ENCODE results near the gene INSR.
"Not testable (repeated sequence)": the region's sequence is repeated elsewhere in the genome, so short reads cannot be mapped to it uniquely, and the experiment has no call there.

Gene INSR

DNA sequence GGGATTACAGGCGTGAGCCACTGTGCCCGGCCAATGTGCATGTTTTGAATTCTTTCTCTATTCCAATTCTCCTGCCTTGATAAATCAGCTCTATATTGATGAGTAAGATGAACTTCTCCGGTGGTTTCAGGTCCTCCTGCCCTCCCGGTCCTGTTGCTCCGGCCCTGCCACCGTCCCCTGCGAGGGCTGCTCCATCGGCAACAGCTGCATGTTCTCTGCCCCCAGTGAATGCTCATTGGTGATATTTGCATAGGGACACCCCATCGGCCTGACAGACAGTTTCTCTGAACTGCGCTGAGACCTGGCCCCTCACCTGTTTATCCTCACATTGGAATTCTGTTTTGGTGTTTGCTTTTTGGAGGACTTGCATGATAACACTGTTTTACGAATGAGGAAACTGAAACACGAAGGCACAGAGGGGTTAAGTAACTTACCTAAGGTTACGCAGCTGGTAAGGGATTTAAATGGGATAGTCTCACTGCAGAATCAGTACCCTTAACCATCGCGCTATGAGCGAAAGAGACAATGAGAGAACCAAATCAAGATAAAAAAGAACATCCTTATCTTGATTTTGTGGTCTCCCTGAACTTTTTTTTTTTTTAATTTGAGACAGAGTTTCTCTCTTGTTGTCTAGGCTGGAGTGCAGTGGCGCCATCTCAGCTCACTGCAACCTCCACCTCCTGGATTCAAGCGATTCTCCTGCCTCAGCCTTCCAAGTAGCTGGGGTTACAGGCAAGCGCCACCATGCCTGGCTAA lies 192.5 kb downstream of the INSR start:
- no peak for DNase-seq (ENCODE audit: low read depth in 1 of 2, low spot score in 1 of 2)

GRCh38 chr19:7099597-7099921 lies 194.7 kb downstream of the INSR start:
- DNase-seq (ENCODE audit: low read depth in 1 of 2, low spot score in 1 of 2), result peak in 1 of 2 donors; percentile 30

- DNase-seq (ENCODE audit: low read depth in 1 of 2, low spot score in 1 of 2), result peak; percentile 78 to 80
Observed at GRCh38 chr19:7098701-7099596, 195.3 kb downstream of the INSR start.

- DNase-seq (ENCODE audit: low read depth in 1 of 2, low spot score in 1 of 2), result no peak
Observed at GRCh38 chr19:7098096-7098495, 196.1 kb downstream of the INSR start.

DNA sequence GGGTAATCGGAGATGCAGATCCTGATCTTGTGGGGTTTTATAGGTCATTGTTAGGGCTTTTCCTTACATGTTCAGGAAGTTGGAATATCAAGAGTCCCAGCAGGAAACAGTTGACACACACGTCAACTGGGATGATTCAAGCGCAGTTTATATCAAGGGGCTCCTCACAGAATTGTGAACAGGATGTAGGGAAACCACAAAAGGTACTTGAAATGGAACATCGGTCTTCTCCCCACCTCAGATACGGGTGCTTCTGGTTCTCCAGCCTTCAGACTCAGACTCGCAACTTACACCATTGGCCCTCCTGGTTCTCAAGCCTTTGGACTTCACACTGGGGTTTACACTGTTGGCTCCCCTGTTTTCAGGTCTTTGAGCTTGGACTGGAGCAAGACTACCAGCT lies 205.2 kb downstream of the INSR start:
- no peak for DNase-seq (ENCODE audit: low read depth in 1 of 2, low spot score in 1 of 2)

DNA sequence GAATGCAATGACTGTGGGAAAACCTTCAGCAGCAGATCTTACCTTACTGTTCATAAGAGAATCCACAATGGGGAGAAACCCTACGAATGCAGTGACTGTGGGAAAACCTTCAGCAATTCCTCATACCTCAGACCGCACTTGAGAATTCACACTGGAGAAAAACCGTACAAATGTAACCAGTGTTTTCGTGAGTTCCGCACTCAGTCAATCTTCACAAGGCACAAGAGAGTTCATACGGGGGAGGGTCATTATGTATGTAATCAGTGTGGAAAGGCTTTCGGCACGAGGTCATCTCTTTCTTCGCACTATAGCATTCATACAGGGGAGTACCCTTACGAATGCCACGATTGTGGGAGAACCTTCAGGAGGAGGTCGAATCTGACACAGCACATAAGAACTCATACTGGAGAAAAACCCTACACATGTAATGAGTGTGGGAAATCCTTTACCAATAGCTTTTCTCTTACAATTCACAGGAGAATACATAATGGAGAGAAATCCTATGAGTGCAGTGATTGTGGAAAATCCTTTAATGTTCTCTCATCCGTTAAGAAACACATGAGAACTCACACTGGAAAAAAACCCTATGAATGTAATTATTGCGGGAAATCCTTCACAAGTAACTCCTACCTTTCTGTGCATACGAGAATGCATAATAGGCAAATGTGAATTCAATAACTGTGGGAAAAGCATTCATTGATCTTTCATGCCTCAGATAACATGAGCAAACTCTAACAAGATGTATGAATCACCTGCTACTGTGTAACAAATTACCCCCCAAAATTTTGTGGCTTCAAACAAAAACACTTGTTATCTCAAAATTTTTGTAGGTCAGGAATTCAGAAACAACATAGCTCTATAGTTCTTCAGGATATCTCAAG lies 210.9 kb downstream of the INSR start:
- DNase-seq (ENCODE audit: low read depth in 1 of 2, low spot score in 1 of 2), result no peak

- DNase-seq (ENCODE audit: low read depth in 1 of 2, low spot score in 1 of 2), result no peak
Observed at GRCh38 chr19:7078008-7078407, 216.2 kb downstream of the INSR start.

DNA sequence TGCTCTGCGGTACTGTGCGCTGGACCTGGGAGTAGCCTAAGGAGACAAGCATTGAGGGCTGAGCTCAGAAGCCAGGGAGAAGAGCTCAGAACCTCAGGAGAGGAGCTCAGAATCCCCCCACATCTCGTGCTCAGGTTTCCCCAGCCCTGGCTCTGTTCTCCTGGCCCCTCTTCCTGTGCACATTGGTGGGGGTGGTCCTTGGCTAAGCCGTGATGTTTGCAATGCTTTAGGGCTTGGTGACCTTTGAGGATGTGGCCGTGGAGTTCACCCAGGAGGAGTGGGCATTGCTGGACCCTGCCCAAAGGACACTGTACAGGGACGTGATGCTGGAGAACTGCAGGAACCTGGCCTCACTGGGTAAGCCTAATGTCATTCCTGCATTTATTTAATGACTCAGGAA lies 218.1 kb downstream of the INSR start:
- no peak for DNase-seq (ENCODE audit: low read depth in 1 of 2, low spot score in 1 of 2)

GRCh38 chr19:7074705-7075282 lies 219.4 kb downstream of the INSR start:
- no peak for DNase-seq (ENCODE audit: low read depth in 1 of 2, low spot score in 1 of 2)

DNA sequence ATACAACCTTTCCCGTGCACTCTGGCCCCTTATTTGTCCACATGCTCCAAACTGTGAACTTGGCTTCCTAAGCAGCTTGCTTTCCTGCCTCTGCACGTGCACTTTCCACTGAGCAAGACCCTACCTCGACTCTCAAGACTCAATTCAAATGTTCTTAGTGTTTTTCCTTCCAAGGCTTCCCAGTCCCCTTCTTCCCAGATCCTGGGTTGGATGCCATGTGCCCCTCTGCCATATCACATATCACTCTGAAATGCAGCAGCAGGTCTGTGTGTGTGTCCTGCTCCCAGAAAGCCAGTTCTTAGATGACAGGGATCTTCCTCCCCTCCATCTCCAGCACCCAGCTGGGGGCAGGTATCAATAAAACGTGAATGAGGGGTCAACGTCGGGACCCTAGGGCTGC lies 221.7 kb downstream of the INSR start:
- no peak for DNase-seq (ENCODE audit: low read depth in 1 of 2, low spot score in 1 of 2)

DNA sequence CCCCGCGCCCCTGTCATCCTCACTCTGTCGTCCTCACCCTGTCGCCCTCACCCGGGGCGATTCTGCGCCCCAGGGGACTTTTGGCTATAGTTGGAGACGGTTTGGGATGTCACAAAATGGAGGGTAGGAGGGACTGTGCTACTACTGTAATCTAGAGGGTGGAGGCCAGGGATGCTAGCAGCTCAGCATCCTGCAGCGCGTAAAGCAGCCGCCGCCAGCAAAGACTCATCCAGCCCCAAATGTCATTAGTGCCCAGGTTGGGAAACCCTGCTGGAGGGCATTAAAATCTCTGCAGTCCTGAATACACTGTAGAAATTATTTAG lies 224.3 kb downstream of the INSR start:
- no peak for DNase-seq (ENCODE audit: low read depth in 1 of 2, low spot score in 1 of 2)

- DNase-seq (ENCODE audit: low read depth in 1 of 2, low spot score in 1 of 2), result peak; percentile 96 to 98
Observed at GRCh38 chr19:7069042-7069903, 224.9 kb downstream of the INSR start, which contains the start of gene ZNF557. TSS of gene ZNF557 (plus strand) at chr19:7069703. CDS start at chr19:7075075, 5,372 bp downstream.

- no peak for DNase-seq (ENCODE audit: low read depth in 1 of 2, low spot score in 1 of 2)
Observed at GRCh38 chr19:7068599-7068998, 225.6 kb downstream of the INSR start.

GRCh38 chr19:7067716-7068115 lies 226.5 kb downstream of the INSR start:
- DNase-seq (ENCODE audit: low read depth in 1 of 2, low spot score in 1 of 2), result no peak

DNA sequence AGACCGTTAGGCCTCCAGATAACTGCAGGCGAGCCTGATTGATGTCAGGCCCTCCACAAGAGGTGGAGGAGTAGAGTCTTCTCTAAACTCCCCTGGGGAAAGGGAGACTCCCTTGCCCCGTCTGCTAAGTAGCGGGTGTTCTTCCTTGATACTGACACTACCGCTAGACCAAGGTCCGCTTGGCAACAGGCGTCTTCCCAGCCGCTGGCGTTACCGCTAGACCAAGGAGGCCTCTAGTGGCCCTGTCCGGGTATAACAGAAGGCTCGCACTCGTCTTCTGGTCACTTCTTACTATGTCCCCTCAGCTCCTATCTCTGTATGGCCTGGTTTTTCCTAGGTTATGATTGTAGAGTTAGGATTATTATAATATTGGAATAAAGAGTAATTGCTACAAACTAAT lies 227.1 kb downstream of the INSR start:
- not testable (repeated sequence) for DNase-seq (ENCODE audit: low read depth in 1 of 2, low spot score in 1 of 2)

GRCh38 chr19:7063764-7064418 lies 230.3 kb downstream of the INSR start:
- DNase-seq (ENCODE audit: low read depth in 1 of 2, low spot score in 1 of 2), result no peak

GRCh38 chr19:7063339-7063738 lies 230.9 kb downstream of the INSR start:
- DNase-seq (ENCODE audit: low read depth in 1 of 2, low spot score in 1 of 2), result no peak

Data from activated T-helper 1 cell treated with anti-CD3 and anti-CD28 coated beads, Interleukin-2, amount 50 U/mL, for 16 hours (primary cell).